H1 (cell line): ENCODE data around the gene RAP1GAP. TPM values are rescaled to one million over a fixed set of nuclear protein-coding genes. Genes with fewer than 3 reads are reported as not detected.

Experiments
- CBX5 ChIP-seq: fragments of 300-800, 300-1000 bp; sonication (generic); IDR thresholded peaks from 2 replicates; pipeline ENCODE4 v1.7.1; 2016; ENCODE audit warnings: antibody characterized with exemption, low read length, low read depth
- CTBP2 ChIP-seq: IDR thresholded peaks from 2 replicates; pipeline ENCODE4 v1.7.0; 2011; ENCODE audit warnings: borderline replicate concordance, mild to moderate bottlenecking, moderate library complexity, mixed read lengths, low read length; ENCODE audit not compliant: insufficient read depth, insufficient read length
- GABPA ChIP-seq: IDR thresholded peaks from 2 replicates; pipeline ENCODE4 v1.6.1; 2011; ENCODE audit warnings: mild to moderate bottlenecking, low read length, moderate library complexity, borderline replicate concordance; ENCODE audit not compliant: insufficient read depth
- GTF2F1 ChIP-seq: IDR thresholded peaks from 2 replicates; pipeline ENCODE4 v1.6.1; 2012; ENCODE audit warnings: low read depth, low read length, improper control_type of control experiment, borderline replicate concordance
- HDAC6 ChIP-seq: IDR thresholded peaks from one replicate; pipeline ENCODE4 v1.7.1; 2012; ENCODE audit warnings: low read depth, mild to moderate bottlenecking, inconsistent platforms, low read length, moderate library complexity
- JUN ChIP-seq: IDR thresholded peaks from 2 replicates; pipeline ENCODE4 v1.6.1; 2011; ENCODE audit warnings: low read depth, mild to moderate bottlenecking, improper control_type of control experiment, low read length
- POLR2A ChIP-seq, 2 experiments: IDR thresholded peaks; 1 replicate in 1 of 2; 2 replicates in 1 of 2; pipeline ENCODE4 v1.6.1; 2011; ENCODE audit warnings: low read depth in 2 of 2, low read length in 2 of 2, mild to moderate bottlenecking in 2 of 2; ENCODE audit errors: control extremely low read depth in 1 of 2
- POLR2AphosphoS5 ChIP-seq: IDR thresholded peaks from 2 replicates; pipeline ENCODE4 v1.6.1; 2011; ENCODE audit warnings: low read depth, low read length
- RAD21 ChIP-seq, 2 experiments: IDR thresholded peaks in 1 of 2; conservative IDR thresholded peaks in 1 of 2; 2 replicates each; pipeline ENCODE4 v1.6.1; 2011; ENCODE audit warnings: low read depth in 2 of 2, low read length in 2 of 2, improper control_type of control experiment in 1 of 2, inconsistent platforms in 1 of 2, mild to moderate bottlenecking in 1 of 2, moderate library complexity in 1 of 2
- SP4 ChIP-seq: IDR thresholded peaks from 2 replicates; pipeline ENCODE4 v1.6.1; 2012; ENCODE audit warnings: low read length, inconsistent platforms
- TBP ChIP-seq: IDR thresholded peaks from 2 replicates; pipeline ENCODE4 v1.6.1; 2011; ENCODE audit warnings: low read depth, low read length, improper control_type of control experiment
- polyA plus RNA-seq, 7 experiments: library from polyadenylated mRNA; depleted of rRNA in 3 of 7; stranded (reverse) in 5 of 7; unstranded in 2 of 7; fragments of >200 nt in 5 of 7; fragments of 200-250 nt in 2 of 7; gene quantifications; 1 replicate in 5 of 7; 2 replicates in 1 of 7; 4 replicates in 1 of 7; pipeline versions ENCODE4 v1.2.1 to v1.2.3, GENCODE V29; 2011 to 2013; ENCODE audit warnings: missing spikeins in 2 of 7, mixed read lengths in 2 of 7
- total RNA-seq: library from RNA; stranded (reverse); fragmentation: NEBNext Ultra II Directional; extraction: Animal tissue kit (Norgen Biotek cat#: 25700); gene quantifications from 2 replicates; pipeline ENCODE4 v1.2.1, GENCODE V29; 2021
- TF ChIP-seq, protein P1 (sequence below): IDR thresholded peaks from 2 replicates; pipeline ENCODE4 v1.6.1; 2012; ENCODE audit warnings: low read length, inconsistent platforms
- TF ChIP-seq, protein P2 (sequence below): IDR thresholded peaks from 2 replicates; pipeline ENCODE4 v1.6.1; 2012; ENCODE audit warnings: inconsistent platforms

The RAP1GAP gene
- total and polyA plus RNA-seq, 2 of the 8 experiments (the other 6 are each of a cell fraction or from before 2014, with no cell fraction given), result 8.4 TPM

DNA sequence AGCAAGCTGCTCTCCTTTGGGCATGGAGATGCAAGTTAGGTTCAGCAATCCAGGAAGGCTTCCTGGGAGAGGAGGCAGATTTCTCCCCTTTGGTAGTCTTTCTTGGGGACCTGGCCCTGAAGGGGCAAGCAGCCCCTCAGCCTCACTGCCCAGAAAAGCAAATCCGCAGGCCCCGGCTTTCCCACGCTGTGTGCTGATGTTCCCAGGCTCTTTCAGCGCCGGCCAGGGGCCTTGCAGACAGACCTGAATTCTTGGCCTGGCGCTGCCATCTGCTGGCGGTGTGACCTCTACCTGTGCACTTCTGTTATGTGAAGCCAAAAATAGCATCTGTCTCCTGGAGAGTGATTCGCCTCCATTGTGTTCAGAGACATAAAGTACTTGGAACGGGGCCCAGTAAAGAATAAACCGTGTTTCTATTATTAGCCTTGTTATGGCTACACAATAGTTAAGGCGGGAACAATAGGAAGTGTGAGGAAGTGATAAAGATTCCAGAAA lies 95.1 kb downstream of the RAP1GAP start (continued):
- TF ChIP-seq HDAC6 (no peak), GTF2F1 (no peak), TBP (no peak), CBX5 (no peak), JUN (no peak), CTBP2 (no peak), GABPA (peak; percentile 20; the same call in 1 of the 2 replicates), POLR2A (IDR thresholded peaks at IDR 0.05; ENCODE audit: control extremely low read depth in 1 of 2, low read depth in 2 of 2, low read length in 2 of 2) (no peak), POLR2AphosphoS5 (no peak), RAD21 (IDR thresholded peaks at IDR 0.05 in 1 of 2, conservative IDR thresholded peaks at IDR 0.05 in 1 of 2; ENCODE audit: low read depth in 2 of 2, low read length in 2 of 2) (peak; percentile 92 to 95), SP4 (no peak)
- TF ChIP-seq, protein P1, sequence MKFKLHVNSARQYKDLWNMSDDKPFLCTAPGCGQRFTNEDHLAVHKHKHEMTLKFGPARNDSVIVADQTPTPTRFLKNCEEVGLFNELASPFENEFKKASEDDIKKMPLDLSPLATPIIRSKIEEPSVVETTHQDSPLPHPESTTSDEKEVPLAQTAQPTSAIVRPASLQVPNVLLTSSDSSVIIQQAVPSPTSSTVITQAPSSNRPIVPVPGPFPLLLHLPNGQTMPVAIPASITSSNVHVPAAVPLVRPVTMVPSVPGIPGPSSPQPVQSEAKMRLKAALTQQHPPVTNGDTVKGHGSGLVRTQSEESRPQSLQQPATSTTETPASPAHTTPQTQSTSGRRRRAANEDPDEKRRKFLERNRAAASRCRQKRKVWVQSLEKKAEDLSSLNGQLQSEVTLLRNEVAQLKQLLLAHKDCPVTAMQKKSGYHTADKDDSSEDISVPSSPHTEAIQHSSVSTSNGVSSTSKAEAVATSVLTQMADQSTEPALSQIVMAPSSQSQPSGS, result 0 out of 2 replicates have a peak, but pooled peaks have one; percentile 30
- TF ChIP-seq, protein P2, sequence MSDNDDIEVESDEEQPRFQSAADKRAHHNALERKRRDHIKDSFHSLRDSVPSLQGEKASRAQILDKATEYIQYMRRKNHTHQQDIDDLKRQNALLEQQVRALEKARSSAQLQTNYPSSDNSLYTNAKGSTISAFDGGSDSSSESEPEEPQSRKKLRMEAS, result no peak
